ENCODE results near the gene TRPC3. TPM values are rescaled to one million over a fixed set of nuclear protein-coding genes. Genes with fewer than 3 reads are reported as not detected.
A peak's percentile ranks its signal among the peaks of the same experiment; 100 is the strongest.

The TRPC3 gene
- total RNA-seq, 1 donor from 2014 or later, result 0.17 TPM

- Mint-ChIP-seq H3K4me3 (no peak overlapping the region), H3K9me3 (no peaks in the 10 kb centered on the region), H3K4me1 (peaks cover 2% of the 10 kb centered on the region), H3K36me3 (no peaks in the 10 kb centered on the region), H3K27me3 (ENCODE audit: insufficient read depth, low read depth) (peaks cover 2% of the 10 kb centered on the region), H3K27ac (no peak overlapping the region)
- Histone ChIP-seq H3K36me3 (no peaks in the 10 kb centered on the region), H3K9ac (no peak overlapping the region), H3K4me3 (no peak overlapping the region), H3K79me2 (ENCODE audit: low read depth) (no peaks in the 10 kb centered on the region), H3K9me3 (ENCODE audit: low read depth) (no peaks in the 10 kb centered on the region), H3K4me1 (no peaks in the 10 kb centered on the region), H3F3A (ENCODE audit: low read depth) (no peaks in the 10 kb centered on the region), H3K27ac (no peak overlapping the region), H3K27me3 (no peaks in the 10 kb centered on the region), H3K4me2 (no peak overlapping the region), H4K20me1 (ENCODE audit: low read depth) (no peaks in the 10 kb centered on the region), H2AFZ (replicated peaks) (peak overlapping the region; percentile 17)
- TF ChIP-seq EZH2 (IDR thresholded peaks at IDR 0.05) (no peak), CTCF (IDR thresholded peaks at IDR 0.05) (no peak), EZH2phosphoT487 (IDR thresholded peaks at IDR 0.05) (no peak)
- DNase-seq (ENCODE audit: low spot score), result no peak
These were observed 25.7 kb upstream of the TRPC3 start for GRCh38 chr4:121977251-121978171.

DNA sequence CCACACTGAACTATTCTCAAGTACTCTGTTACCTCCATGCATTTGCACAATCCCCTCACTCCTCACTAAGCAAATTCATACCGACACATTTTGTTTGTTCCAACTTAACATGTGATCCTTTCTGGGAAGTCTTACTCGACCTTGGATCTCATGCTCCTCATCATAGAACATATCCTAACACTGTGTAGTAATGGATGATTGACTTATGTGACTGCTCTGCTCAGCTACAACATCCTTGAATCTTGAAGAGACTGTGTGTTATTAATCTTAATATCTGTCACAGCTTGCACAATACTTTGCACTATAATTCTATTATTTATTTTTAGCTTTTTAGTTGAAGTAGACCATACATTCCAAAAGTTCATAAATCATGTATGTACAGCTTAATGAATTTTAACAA is 23.9 kb upstream of the TRPC3 start:
- no peaks in the 10 kb centered on the region for H3K36me3 ChIP-seq
- Mint-ChIP-seq H3K36me3 (no peaks in the 10 kb centered on the region), H3K27ac (no peak overlapping the region), H3K4me3 (no peak overlapping the region), H3K4me1 (peaks cover 2% of the 10 kb centered on the region), H3K27me3 (ENCODE audit: insufficient read depth, low read depth) (peaks cover 2% of the 10 kb centered on the region), H3K9me3 (no peaks in the 10 kb centered on the region)
- TF ChIP-seq CTCF (IDR thresholded peaks at IDR 0.05) (no peak), EZH2 (IDR thresholded peaks at IDR 0.05) (no peak), EZH2phosphoT487 (IDR thresholded peaks at IDR 0.05) (no peak)
- H3K4me1 ChIP-seq, result no peaks in the 10 kb centered on the region
- DNase-seq (ENCODE audit: low spot score), result no peak
- no peaks in the 10 kb centered on the region for H4K20me1 ChIP-seq (ENCODE audit: low read depth)
- no peak overlapping the region for H3K27ac ChIP-seq
- no peak overlapping the region for H3K9ac ChIP-seq
- no peaks in the 10 kb centered on the region for H3F3A ChIP-seq (ENCODE audit: low read depth)
- H3K4me3 ChIP-seq, result no peak overlapping the region
- H2AFZ ChIP-seq (replicated peaks), result no peak overlapping the region
- H3K4me2 ChIP-seq, result no peak overlapping the region
- no peaks in the 10 kb centered on the region for H3K9me3 ChIP-seq (ENCODE audit: low read depth)
- H3K27me3 ChIP-seq, result no peaks in the 10 kb centered on the region
- no peaks in the 10 kb centered on the region for H3K79me2 ChIP-seq (ENCODE audit: low read depth)

- Mint-ChIP-seq H3K27me3 (ENCODE audit: insufficient read depth, low read depth) (peaks cover 4% of the 10 kb centered on the region), H3K36me3 (no peaks in the 10 kb centered on the region), H3K9me3 (no peaks in the 10 kb centered on the region), H3K27ac (no peak overlapping the region), H3K4me1 (peaks cover 5% of the 10 kb centered on the region), H3K4me3 (no peak overlapping the region)
- no peaks in the 10 kb centered on the region for H3K4me1 ChIP-seq
- H3K27me3 ChIP-seq, result no peaks in the 10 kb centered on the region
- H3K4me3 ChIP-seq, result no peak overlapping the region
- no peak overlapping the region for H3K9ac ChIP-seq
- no peaks in the 10 kb centered on the region for H3K79me2 ChIP-seq (ENCODE audit: low read depth)
- no peaks in the 10 kb centered on the region for H4K20me1 ChIP-seq (ENCODE audit: low read depth)
- no peaks in the 10 kb centered on the region for H3K36me3 ChIP-seq
- H3K4me2 ChIP-seq, result no peak overlapping the region
- H3F3A ChIP-seq (ENCODE audit: low read depth), result no peaks in the 10 kb centered on the region
- no peak overlapping the region for H2AFZ ChIP-seq (replicated peaks)
- no peak for DNase-seq (ENCODE audit: low spot score)
- no peak for TF ChIP-seq EZH2 (IDR thresholded peaks at IDR 0.05)
- no peak for TF ChIP-seq CTCF (IDR thresholded peaks at IDR 0.05)
- no peak for TF ChIP-seq EZH2phosphoT487 (IDR thresholded peaks at IDR 0.05)
- no peak overlapping the region for H3K27ac ChIP-seq
- H3K9me3 ChIP-seq (ENCODE audit: low read depth), result no peaks in the 10 kb centered on the region
These were observed 22.0 kb upstream of the TRPC3 start for GRCh38 chr4:121973816-121974215.
